ENCODE results near the gene PAPSS2.

PAPSS2 gene

GRCh38 chr10:87751274-87751673, 91.6 kb downstream of the PAPSS2 start:
- peak overlapping the region in 1 of 3 experiments; percentile 87 for H3K27ac Mint-ChIP-seq
- H3K27me3 Mint-ChIP-seq (ENCODE audit: low read depth) = no peaks in the 10 kb centered on the region
- peaks cover 30% of the 10 kb centered on the region for H3K36me3 Mint-ChIP-seq (ENCODE audit: low read depth)
- H3K9me3 Mint-ChIP-seq = no peaks in the 10 kb centered on the region
- H3K4me1 Mint-ChIP-seq = no peaks in the 10 kb centered on the region
- TF ChIP-seq CTCF (IDR thresholded peaks at IDR 0.05; ENCODE audit: unreplicated experiment in 3 of 3) = no peak
- no peak overlapping the region for H3K4me3 Mint-ChIP-seq

GRCh38 chr10:87752566-87752965, 92.9 kb downstream of the PAPSS2 start:
- Mint-ChIP-seq H3K4me3 (no peak overlapping the region), H3K9me3 (no peaks in the 10 kb centered on the region), H3K4me1 (no peaks in the 10 kb centered on the region), H3K27me3 (ENCODE audit: low read depth) (no peaks in the 10 kb centered on the region), H3K36me3 (ENCODE audit: low read depth) (peaks cover 33% of the 10 kb centered on the region), H3K27ac (no peak overlapping the region)
- TF ChIP-seq CTCF (IDR thresholded peaks at IDR 0.05; ENCODE audit: unreplicated experiment in 3 of 3) = no peak

GRCh38 chr10:87753995-87754866, 94.6 kb downstream of the PAPSS2 start:
- peaks cover 30% of the 10 kb centered on the region for H3K36me3 Mint-ChIP-seq (ENCODE audit: low read depth)
- no peaks in the 10 kb centered on the region for H3K9me3 Mint-ChIP-seq
- TF ChIP-seq CTCF (IDR thresholded peaks at IDR 0.05; ENCODE audit: unreplicated experiment in 3 of 3) = no peak
- no peak overlapping the region for H3K4me3 Mint-ChIP-seq
- no peaks in the 10 kb centered on the region for H3K27me3 Mint-ChIP-seq (ENCODE audit: low read depth)
- H3K4me1 Mint-ChIP-seq = no peaks in the 10 kb centered on the region
- no peak overlapping the region for H3K27ac Mint-ChIP-seq

GRCh38 chr10:87757685-87758084, 98.0 kb downstream of the PAPSS2 start:
- TF ChIP-seq CTCF (IDR thresholded peaks at IDR 0.05; ENCODE audit: unreplicated experiment in 3 of 3) = no peak
- H3K36me3 Mint-ChIP-seq (ENCODE audit: low read depth) = peaks cover 35% of the 10 kb centered on the region
- H3K4me3 Mint-ChIP-seq = no peak overlapping the region
- no peaks in the 10 kb centered on the region for H3K27me3 Mint-ChIP-seq (ENCODE audit: low read depth)
- H3K9me3 Mint-ChIP-seq = no peaks in the 10 kb centered on the region
- no peak overlapping the region for H3K27ac Mint-ChIP-seq
- no peaks in the 10 kb centered on the region for H3K4me1 Mint-ChIP-seq

- peaks cover 29% of the 10 kb centered on the region for H3K36me3 Mint-ChIP-seq (ENCODE audit: low read depth)
- no peak overlapping the region for H3K27ac Mint-ChIP-seq
- TF ChIP-seq CTCF (IDR thresholded peaks at IDR 0.05; ENCODE audit: unreplicated experiment in 3 of 3) = no peak
- H3K9me3 Mint-ChIP-seq = no peaks in the 10 kb centered on the region
- H3K4me3 Mint-ChIP-seq = no peak overlapping the region
- H3K27me3 Mint-ChIP-seq (ENCODE audit: low read depth) = no peaks in the 10 kb centered on the region
- no peaks in the 10 kb centered on the region for H3K4me1 Mint-ChIP-seq
Observed at GRCh38 chr10:87759551-87759950, 99.9 kb downstream of the PAPSS2 start.
